Activated CD4-positive, CD25-positive, alpha-beta regulatory T cell treated with anti-CD3 and anti-CD28 coated beads, Interleukin-2, amount 50 U/mL, for 16 hours (primary cell): Measurements from ENCODE around the gene SARDH.

Source experiments
- DNase-seq: peaks from one replicate; pipeline ENCODE4 v3.0.0-alpha.2; 2020; ENCODE audit warnings: low read depth, low spot score

SARDH gene

DNA sequence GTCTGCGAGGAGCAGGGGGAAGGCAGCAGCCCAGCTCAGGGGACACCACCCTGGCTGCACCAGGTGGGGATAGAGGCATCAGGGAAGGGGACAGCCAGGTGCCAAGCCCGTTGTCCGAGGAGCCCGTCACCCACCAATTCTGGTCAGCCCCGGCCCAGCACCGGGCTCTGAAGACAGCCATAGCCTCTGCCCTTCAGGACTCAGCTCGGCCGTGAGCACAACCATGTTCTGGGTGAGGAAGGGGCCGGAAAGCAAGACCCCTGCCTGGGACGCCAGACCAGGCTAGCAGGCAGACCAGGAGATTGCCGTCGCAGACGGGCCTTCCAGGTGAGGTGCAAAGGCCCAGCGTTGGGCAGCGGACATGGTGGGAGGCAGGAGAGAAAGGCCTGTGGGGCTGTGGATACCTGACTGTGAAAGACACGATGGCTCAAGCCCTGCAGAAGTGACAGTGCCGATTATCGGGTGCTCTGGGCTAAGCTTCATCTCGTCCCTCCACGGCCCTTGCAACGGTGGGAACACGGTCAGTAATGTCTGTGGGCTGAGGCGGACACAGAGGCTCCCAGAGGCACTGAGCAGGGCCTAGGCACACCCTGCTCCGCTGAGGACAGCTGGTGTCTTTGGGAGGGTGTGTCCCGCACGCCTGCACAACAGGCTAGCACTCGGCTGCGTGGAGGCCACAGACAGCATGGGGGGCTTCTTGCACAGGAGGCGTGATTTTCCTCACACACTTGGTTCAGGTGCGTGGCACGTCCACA lies 65.5 kb downstream of the SARDH start:
- DNase-seq = no peak

DNA sequence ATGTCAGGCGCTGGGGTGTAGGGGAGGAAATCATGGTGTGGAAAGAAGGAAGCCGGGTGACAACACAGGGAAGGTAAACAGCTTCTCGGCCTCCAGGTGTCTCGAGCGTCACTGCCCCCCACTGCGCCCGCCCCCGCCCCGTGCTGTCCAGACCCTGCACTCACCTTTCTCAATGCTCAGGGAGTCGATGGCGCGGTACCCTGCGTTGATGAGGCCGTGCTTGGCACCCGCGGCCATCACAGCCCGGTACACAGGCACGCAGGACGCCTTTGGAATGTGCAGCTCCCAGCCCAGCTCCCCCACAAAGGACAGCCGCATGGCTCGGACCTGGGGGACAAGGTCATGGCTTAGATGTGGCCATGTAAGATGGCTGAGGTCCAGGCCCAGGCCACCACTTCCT lies 66.8 kb downstream of the SARDH start:
- DNase-seq = no peak

DNA sequence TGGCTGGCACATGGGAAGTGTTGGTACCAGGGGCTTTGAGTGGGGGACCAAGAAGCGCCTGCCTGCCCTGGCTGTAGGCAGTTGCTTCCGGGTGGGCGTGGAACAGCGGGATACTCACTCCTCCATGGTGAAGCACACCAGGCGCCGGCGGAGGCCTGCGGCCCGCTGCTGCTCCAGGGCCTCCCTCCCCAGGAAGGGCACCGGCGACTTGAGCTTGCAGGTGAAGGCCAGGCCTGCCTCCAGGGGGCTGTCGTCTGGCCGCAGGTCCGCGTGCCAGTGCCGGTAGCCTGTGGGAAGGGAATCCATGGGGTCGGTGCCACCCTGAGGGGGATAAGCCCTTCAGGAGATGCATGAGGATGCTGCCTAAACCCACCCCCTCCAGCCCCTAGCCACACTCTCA lies 67.7 kb downstream of the SARDH start:
- DNase-seq = no peak

DNA sequence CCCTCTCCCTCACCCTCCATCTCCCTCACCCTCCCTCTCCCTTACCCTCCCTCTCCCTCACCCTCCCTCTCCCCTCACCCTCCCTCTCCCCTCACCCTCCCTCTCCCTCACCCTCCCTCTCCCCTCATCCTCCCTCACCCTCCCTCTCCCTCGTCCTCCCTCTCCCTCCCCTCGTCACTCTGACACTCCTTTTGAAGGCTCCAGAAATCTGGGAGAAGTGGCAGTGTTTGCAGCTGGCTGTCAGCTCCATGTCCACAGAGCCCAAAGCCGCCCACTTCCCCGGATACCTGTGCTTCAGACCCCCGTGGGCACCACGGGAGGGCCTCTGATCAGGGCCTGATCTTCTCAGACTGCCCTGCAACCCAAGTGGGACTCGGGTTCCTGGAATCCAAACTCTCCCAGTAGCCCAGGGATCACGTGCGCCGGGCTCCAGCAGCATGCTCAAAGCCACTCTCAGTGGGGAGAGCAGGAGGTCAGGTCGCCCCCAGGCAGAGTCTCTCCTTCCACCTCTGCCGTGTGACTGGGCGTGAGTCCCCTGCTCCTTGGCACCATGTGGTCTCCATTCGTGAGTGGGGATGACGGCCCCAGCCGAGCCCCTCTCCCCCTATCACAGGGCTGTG lies 68.9 kb downstream of the SARDH start:
- DNase-seq = no peak

DNA sequence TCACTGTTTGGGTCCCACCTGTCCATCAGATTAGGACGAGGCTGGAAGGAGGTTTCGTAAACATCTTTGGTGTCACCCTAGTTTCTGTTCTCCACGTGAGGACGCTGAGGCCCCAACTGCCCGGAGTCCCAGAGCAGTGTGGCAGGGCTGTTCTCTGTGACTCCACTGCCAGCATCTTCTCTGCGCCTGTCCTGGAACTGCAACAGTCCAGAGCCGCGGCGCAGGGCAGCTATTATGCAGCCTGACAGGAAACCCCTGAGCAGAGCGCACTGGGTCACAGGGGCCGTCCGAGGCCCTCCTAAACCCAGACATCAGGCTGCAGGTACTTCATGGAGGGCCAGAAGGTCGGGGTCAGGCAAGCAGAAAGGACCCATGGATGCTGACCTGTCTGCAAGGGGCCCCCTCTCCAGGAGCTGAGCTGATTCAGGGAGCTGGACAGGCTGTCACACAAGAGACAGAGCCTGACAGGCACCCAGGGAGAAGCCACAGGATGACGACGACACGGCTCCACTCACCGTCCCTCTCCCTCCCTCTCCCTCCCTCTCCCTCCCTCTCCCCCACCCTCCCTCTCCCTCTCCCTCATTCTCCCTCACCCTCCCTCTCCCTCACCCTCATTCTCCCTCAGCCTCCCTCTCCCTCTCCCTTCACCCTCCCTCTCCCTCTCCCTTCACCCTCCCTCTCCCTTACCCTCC lies 70.2 kb downstream of the SARDH start:
- no peak for DNase-seq

DNA sequence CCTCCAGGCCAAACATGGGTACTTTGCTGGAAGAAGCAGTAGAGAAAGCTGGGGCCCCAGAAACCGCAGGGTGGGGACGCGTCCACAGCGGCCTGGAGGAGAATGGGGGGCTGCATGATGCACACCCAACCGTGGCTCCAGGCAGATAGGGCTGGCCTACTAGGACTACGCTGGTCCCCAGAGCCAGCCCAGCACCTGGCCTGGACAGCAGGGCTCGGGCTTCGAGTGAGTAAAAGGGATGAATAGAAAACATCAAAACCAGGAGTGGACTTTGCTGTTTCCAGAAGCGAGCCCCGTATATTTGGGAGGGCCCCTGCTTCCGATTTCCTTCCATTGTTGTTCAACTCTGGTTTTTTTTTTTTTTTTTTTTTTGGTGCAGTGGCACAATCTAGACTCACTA lies 71.3 kb downstream of the SARDH start:
- DNase-seq = no peak

DNA sequence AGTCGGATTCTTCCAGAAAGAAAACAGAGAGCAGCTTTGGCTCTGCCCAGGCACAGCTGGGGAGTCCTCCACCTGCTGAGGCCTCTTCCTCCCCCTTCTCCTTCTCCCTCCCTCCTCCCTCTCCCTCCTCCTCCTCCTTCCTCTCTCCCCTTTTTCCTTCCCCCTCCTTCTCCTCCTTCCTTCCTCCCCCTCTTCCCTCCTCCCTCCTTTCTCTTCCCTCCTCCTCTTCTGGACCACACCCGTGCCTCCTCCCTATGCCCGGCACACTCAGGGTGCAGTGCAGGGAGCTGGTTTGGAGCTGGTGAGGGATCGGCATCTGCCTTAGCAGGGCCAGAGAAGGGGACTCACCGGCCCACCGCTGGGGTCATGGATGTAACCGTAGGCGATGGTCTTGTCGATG lies 71.8 kb downstream of the SARDH start:
- no peak for DNase-seq

DNA sequence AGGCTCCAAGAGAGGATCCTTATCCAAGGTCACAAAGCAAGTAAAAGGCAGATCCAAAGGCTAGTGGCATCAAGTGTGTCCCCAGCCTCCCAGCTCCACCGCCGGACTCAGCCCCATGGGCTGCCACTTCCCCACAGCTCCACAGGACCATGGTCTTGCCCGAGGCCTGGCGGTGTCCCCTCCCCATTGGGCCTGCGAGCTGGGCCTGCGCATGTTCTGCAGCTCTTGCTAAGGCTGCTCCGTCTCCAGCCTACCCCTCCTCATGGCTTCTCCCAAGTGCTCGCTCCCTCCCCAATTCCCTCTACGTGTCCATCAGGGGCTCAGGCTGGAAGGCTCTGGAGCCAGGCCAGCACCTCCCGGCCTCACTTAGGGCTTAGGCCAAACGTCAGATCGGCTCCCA lies 72.6 kb downstream of the SARDH start:
- DNase-seq = no peak

DNA sequence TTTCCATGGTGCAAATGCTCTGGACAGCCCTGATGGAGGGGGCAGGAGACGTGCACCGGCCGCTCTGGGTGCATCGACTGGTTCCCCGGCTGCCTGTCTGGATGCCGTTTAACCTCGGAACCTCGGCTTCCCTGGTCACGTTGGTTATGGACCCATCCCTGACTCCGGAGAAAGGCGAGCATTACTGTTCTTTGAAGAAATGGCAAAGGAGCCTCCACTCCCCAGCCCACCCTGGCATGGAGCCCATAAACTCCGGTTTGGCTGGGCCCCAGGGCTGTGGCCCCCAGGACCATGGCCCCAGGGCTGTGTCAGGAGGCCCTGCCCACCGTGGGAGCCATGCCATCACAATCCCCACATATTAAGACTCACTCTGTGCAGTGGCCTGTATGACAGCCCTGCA lies 73.1 kb downstream of the SARDH start:
- no peak for DNase-seq

DNA sequence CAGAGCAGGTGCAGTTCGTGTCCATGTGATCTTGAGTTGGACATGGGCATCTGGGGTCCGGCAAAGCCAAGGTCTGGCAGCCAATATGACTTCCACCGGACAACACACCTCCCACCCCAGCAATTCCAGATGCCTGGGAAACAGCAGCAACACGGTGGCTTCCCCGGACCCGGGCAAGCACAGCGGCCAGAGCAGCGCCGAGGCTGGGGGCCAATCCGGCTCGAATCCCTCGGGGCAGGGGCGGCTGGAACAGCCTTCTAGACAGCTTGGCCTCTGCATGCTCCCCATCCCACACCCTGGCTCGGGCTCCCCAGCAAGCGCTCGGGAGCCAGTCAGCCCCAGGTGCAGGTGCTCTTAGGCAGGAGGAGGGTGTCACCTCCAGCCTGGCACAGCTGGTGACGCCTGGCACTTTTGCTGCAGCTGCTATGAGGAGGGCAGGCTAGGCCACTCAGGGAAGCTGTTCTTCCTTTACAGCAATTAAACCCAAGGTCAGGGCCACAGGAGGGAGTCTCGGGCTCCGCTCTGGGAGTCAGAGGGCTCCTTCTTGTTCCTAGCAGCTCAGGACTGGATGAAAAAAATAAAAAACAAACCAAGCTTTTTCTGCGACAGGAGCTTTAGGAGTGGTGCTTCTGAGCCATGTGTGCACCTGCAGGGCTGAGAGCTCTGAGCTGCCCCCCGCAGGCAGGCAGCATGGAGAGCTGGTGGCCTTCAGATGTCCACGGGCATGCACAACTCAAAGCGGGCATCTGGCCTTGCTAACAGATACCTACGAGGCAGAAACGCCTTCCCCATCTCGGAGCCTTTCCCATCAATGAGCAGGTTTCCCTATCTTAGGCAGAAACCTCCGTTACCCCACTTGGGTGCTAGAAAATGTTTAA lies 73.7 kb downstream of the SARDH start:
- DNase-seq = no peak

DNA sequence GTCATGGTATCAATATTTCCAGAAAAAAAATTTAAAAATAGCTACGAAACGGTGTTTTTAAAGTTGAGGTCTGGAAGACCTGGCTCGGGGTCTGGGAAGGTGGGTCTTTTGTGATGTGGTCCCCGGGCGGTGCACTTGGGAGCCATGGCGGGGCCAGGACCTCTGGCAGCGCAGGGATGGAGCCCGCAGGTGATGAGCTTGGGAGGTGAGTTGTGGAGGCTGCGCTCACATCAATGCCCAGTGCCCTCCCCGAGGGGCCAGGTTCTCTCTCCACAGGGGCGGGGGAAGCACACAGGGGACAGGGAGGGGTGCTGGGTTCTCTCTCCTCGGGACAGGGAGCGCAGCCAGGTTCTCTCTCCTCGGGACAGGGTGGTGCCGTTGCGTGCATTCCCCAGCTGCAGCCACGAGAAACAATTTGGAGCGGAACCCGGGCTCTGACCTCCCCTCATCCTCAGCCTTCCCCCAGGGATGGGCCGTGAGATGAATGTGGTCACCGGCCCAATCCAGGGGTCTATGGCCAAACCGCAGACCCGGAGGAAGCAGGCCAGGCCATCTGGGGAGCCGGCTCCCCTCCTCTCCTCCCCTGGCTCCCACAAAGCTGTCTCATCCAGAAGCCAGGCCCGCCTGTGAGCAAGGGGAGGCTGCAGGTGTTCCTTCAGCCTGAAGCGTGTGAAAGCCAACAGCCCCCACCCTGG lies 76.2 kb downstream of the SARDH start:
- DNase-seq = no peak

DNA sequence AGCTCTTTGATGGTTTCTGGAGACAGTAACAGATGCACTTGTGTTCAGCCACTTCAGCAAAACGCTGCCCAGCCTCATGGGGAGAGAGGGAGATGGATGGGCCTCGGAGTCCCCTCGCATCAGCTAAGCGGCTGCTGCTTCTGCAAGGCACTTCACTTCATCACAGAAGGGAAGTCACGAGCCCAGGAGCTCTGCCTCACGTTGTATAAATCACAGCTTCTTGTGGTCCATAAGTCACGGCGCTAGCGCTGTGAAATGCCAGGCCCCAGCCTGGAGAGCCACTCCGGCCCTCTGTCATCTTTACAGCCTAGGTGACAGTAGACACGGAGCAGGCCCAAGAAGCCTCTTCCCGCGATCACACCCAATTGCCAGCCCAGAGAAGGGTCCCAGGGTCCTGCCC lies 78.6 kb downstream of the SARDH start:
- DNase-seq = no peak

DNA sequence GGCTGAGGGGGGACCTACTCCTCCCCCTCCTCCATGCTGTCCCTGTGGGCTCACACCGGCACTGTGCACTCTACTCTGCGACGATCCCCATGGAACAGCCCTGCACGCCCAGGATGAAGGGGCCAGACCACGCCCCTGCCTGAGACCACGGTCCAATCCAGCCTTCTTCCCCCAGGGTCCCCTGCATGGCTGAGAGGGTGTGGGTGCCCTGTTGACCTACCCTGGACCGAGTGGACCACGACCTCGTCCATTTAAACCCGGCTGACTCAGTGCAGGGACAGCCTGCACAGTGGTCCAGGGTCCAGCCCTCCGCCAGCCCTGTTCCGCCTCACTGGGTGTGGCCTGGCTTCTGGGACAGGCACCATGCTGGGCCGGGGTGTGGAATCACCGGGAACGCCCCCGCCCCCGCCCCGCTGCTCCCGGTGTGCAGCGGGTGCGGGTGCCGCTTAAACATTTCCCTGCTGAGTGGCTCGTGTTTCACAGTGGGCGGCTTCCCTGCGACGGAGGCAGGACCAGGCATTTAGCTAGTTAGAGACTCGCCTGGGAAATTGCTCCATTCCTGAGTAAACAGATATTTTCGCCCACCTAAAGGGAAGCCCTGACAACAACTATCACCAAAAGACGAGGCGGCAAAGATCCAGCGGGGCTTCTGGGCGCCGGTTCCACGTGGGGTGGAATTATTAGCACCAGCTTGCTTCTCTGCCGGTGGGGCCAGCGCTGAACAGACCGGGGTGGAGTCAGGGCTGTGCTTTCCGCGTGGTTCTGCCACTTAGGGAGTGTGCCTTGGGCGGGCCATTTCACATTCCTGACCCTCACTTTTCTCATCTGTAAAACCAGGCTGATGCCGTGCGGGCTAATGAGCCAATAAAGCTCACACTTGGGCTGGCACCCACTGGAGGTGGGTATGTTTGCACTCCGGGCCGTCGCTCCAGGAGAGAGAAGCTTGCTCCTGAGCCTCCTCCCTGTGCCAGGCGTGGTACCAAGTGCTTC lies 79.4 kb downstream of the SARDH start:
- DNase-seq = no peak

DNA sequence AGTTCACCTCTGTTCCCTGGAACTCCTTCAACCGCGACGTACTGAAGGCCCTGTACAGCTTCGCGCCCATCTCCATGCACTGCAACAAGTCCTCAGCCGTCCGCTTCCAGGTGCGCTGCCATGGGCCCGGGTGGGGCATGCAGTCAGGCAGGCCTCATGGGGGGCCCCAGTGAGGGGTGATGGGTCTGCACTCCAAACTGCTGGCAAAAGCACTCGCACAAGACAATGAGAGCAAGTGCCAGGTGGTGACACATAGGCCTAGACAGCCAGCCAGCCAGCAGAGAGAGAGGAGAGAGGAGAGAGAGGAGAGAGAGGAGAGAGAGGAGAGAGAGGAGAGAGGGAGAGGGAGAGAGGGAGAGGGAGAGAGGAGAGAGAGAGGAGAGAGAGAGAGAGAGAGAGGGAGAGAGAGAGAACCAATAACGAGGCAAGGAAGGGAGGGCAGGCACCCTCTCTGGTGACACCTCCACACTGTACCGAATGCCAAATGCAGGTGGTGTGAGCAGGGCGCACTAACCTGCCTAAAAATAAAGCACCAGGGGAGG lies 81.0 kb downstream of the SARDH start:
- no peak for DNase-seq

DNA sequence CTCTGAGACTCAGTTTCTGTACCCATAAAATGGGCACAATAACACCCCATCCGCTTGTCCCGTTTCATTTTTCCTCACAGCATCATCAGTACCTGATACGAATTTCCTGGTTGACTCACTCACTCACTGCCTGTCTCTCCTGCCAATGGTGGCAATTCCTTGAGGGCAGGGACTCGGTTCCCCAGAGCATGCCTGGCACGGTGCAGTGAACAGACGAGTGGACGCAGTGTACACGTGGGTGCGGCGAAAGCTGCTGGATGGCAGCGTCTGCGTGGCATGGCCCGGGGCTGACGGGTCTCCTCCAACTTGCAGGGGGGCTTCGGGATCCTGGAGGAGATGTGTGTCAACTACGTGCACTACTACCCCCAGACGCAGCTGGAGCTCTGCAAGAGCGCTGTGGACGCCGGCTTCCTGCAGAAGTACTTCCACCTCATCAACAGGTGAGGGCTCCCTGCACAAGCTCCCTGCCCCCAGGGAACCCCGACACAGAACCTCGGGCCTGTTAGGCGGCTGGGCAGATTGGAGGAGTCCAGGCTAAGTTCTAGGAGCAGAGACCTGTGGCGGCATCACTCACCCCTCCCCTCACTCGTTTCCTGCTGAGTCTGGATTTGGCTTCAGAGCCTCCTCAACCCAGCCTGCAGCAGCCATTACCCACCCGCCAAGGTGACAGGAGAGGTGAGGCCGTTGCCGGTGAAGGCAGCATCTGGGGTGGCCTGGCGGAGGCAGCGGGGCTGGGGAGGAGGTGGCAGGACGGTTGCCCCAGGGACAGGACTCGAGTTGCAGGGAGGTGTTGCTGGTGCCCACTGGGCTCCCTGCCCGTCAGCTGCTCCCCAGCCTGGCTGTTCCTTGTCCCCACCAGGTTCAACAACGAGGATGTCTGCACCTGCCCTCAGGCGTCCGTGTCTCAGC lies 81.7 kb downstream of the SARDH start:
- DNase-seq = no peak

DNA sequence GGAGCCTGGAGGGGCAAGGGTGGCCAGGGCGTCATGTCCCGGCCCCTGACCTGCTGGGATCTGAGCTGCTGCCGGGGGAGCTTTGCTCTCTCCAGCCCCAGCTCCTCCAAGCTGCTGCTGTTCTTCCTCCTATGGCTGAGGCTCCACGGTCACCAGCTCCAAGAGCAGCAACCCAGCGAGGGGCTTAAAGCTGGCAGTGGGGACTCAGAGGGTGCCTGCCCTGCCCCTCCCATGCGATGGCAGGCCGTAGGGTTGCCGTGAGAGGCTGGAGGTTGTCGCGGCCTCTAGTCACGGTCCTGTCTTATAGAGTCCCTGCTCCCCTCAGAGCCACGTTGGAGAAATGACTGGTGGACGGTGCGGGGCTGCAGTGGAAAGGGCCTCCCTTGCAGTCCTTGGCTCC lies 82.5 kb downstream of the SARDH start:
- no peak for DNase-seq

DNA sequence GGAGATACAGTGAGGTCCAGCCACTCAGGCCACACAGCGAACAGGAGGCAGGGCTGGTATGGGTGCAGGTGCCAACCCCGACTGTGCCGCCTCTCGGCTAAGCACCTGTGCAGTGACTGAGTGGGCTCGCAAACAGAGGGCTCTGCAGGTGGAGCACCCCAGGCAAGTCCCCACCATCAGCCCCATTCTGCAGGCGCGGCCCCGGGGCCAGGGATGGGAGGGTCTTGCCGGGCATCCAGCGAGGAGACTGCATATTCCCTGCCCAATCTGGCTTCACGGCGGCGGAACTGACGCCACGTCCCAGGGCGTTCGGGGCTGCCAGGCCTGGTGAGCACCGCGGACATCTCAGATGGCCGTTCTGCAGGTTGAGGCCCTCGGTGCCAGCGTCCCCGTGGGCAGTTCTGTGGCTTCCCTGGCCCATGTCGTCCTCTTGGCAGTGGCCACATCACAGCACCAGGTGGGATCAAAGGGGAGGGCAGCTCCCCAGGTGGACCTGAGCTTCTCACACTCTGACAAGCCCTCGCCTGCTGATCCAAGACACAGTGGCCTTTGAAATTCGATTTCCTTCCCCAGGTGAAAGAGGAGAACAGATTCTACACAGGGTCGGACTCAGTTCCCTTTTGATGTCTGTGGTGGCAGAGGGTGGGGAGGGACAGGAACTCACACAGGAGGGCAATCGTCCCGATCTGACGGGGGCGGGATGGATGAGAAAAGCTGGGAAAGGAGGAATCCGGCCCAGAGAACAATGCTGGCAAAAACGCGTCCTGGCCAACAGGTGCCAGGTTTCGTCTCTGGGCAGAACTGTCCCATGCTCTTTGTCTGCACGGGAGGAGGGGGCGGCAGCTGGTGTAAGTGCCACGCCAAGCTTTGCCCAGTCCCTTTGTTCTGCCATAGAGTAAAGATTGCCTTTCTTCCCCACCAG lies 83.2 kb downstream of the SARDH start:
- DNase-seq = no peak

DNA sequence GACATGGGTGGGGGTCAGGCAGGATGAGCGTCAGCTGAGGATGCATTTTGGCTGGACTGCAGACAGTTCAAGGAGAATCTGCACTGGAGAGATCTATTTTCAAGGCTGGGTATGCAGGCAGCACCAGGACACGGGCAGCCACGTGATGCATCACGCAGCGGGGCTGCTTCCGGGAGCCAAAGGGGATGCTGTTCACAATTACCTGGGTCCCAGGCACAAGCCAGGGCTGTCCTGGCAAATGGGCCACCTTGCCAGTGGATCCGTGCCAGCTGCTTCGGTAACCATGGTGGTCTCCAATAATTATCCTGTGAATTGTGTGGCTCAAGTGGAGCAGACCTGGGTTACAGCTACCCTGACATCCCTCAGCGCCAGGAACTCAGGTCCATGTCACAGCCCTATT lies 84.5 kb downstream of the SARDH start:
- DNase-seq = no peak
